ENCODE measurements around the gene HOXA10. TPM values are rescaled to one million over a fixed set of nuclear protein-coding genes. Genes with fewer than 3 reads are reported as not detected.

Gene HOXA10
- total RNA-seq, 2 experiments from 2014 or later: not detected

- H3K36me3 Mint-ChIP-seq (ENCODE audit: low read depth): no peaks in the 10 kb centered on the region
- no peak overlapping the region for H3K4me3 Mint-ChIP-seq
- POLR2A ChIA-PET: interaction anchor here (0.6 kb wide), 1 partner anchor 101 kb away, joined by 3 read pairs; no protein-coding TSS in a partner anchor
- H3K27me3 Mint-ChIP-seq: peaks cover 73% of the 10 kb centered on the region
- H3K4me1 Mint-ChIP-seq: peaks cover 24% of the 10 kb centered on the region
- no peaks in the 10 kb centered on the region for H3K9me3 Mint-ChIP-seq
- CTCF ChIA-PET: interaction anchor here (1.0 to 2.4 kb wide), 6 partner anchors 9 to 51 kb away, joined by 3 to 10 read pairs (median 4); no protein-coding TSS in a partner anchor
- H3K27ac Mint-ChIP-seq: no peak overlapping the region
- DNase-seq: no peak
Observed at GRCh38 chr7:27148756-27149641, 25.1 kb downstream of the HOXA10 start.

- Mint-ChIP-seq H3K36me3 (ENCODE audit: low read depth) (no peaks in the 10 kb centered on the region), H3K4me1 (peaks cover 24% of the 10 kb centered on the region), H3K27ac (no peak overlapping the region), H3K27me3 (peaks cover 65% of the 10 kb centered on the region), H3K9me3 (no peaks in the 10 kb centered on the region), H3K4me3 (no peak overlapping the region)
- CTCF ChIA-PET: interaction anchor here (1.0 to 2.1 kb wide), 4 partner anchors 13 to 50 kb away, joined by 3 to 10 read pairs (median 3); no protein-coding TSS in a partner anchor
- no peak for DNase-seq
- POLR2A ChIA-PET: no interaction called here
Observed at GRCh38 chr7:27148031-27148755, 25.9 kb downstream of the HOXA10 start.

- no peak for DNase-seq
- CTCF ChIA-PET: interaction anchor here (1.0 to 1.1 kb wide), 3 partner anchors 47 to 49 kb away, joined by 3 read pairs; no protein-coding TSS in a partner anchor
- no peaks in the 10 kb centered on the region for H3K9me3 Mint-ChIP-seq
- H3K27ac Mint-ChIP-seq: peak within 1 kb of the TSS; percentile 22
- no peak within 1 kb of the TSS for H3K4me3 Mint-ChIP-seq
- POLR2A ChIA-PET: no interaction called here
- peaks cover 62% of the 10 kb centered on the region for H3K27me3 Mint-ChIP-seq
- H3K4me1 Mint-ChIP-seq: peaks cover 24% of the 10 kb centered on the region
- H3K36me3 Mint-ChIP-seq (ENCODE audit: low read depth): no peaks in the 10 kb centered on the region
Observed at GRCh38 chr7:27147199-27148030, 26.7 kb downstream of the HOXA10 start, which contains the start of gene HOXA6. Gene HOXA6 (minus strand): TSS chr7:27147774. CDS start chr7:27147749, 25 bp downstream.

- no peak overlapping the region for H3K27ac Mint-ChIP-seq
- POLR2A ChIA-PET: no interaction called here
- H3K4me1 Mint-ChIP-seq: peaks cover 19% of the 10 kb centered on the region
- H3K9me3 Mint-ChIP-seq: no peaks in the 10 kb centered on the region
- H3K4me3 Mint-ChIP-seq: no peak overlapping the region
- H3K36me3 Mint-ChIP-seq (ENCODE audit: low read depth): no peaks in the 10 kb centered on the region
- DNase-seq: no peak
- H3K27me3 Mint-ChIP-seq: peaks cover 55% of the 10 kb centered on the region
- CTCF ChIA-PET: interaction anchor here (0.6 to 2.1 kb wide), 3 partner anchors 15 to 235 kb away, joined by 3 to 5 read pairs (median 3); no protein-coding TSS in a partner anchor
Observed at GRCh38 chr7:27146491-27147198, 27.5 kb downstream of the HOXA10 start.

- H3K27ac Mint-ChIP-seq: no peak overlapping the region
- peaks cover 12% of the 10 kb centered on the region for H3K4me1 Mint-ChIP-seq
- no peak overlapping the region for H3K4me3 Mint-ChIP-seq
- no peaks in the 10 kb centered on the region for H3K9me3 Mint-ChIP-seq
- DNase-seq: no peak
- H3K27me3 Mint-ChIP-seq: peaks cover 51% of the 10 kb centered on the region
- no peaks in the 10 kb centered on the region for H3K36me3 Mint-ChIP-seq (ENCODE audit: low read depth)
- POLR2A ChIA-PET: no interaction called here
- CTCF ChIA-PET: interaction anchor here (0.6 to 2.1 kb wide), 5 partner anchors 14 to 235 kb away, joined by 3 to 5 read pairs (median 3); no protein-coding TSS in a partner anchor
Observed at GRCh38 chr7:27145914-27146412, 28.2 kb downstream of the HOXA10 start.

GRCh38 chr7:27145165-27145913 lies 28.8 kb downstream of the HOXA10 start:
- H3K27me3 Mint-ChIP-seq: peaks cover 45% of the 10 kb centered on the region
- H3K4me1 Mint-ChIP-seq: peaks cover 7% of the 10 kb centered on the region
- no peak overlapping the region for H3K4me3 Mint-ChIP-seq
- no peak for DNase-seq
- ChIA-PET POLR2A (no interaction called here), CTCF (interaction anchor here (1.0 to 2.1 kb wide), 3 partner anchors 14 to 42 kb away, joined by 3 to 5 read pairs (median 3); no protein-coding TSS in a partner anchor)
- no peaks in the 10 kb centered on the region for H3K9me3 Mint-ChIP-seq
- no peaks in the 10 kb centered on the region for H3K36me3 Mint-ChIP-seq (ENCODE audit: low read depth)
- H3K27ac Mint-ChIP-seq: no peak overlapping the region

- no peak for DNase-seq
- Mint-ChIP-seq H3K27ac (no peak overlapping the region), H3K36me3 (ENCODE audit: low read depth) (no peaks in the 10 kb centered on the region), H3K4me1 (peaks cover 6% of the 10 kb centered on the region), H3K27me3 (peaks cover 40% of the 10 kb centered on the region), H3K4me3 (no peak overlapping the region), H3K9me3 (no peaks in the 10 kb centered on the region)
- POLR2A ChIA-PET: no interaction called here
- CTCF ChIA-PET: interaction anchor here (1.3 to 2.1 kb wide), 2 partner anchors 13 to 16 kb away, joined by 3 to 5 read pairs; no protein-coding TSS in a partner anchor
Observed at GRCh38 chr7:27144781-27145164, 29.3 kb downstream of the HOXA10 start.

- DNase-seq: no peak
- ChIA-PET CTCF (interaction anchor here (2.1 kb wide), 1 partner anchor 13 kb away, joined by 5 read pairs; no protein-coding TSS in a partner anchor), POLR2A (no interaction called here)
- H3K36me3 Mint-ChIP-seq (ENCODE audit: low read depth): no peaks in the 10 kb centered on the region
- H3K4me1 Mint-ChIP-seq: peaks cover 6% of the 10 kb centered on the region
- H3K4me3 Mint-ChIP-seq: no peak overlapping the region
- H3K9me3 Mint-ChIP-seq: no peaks in the 10 kb centered on the region
- H3K27me3 Mint-ChIP-seq: peaks cover 35% of the 10 kb centered on the region
- H3K27ac Mint-ChIP-seq: no peak overlapping the region
Observed at GRCh38 chr7:27143950-27144780, 30.0 kb downstream of the HOXA10 start.

GRCh38 chr7:27143023-27143949 lies 30.8 kb downstream of the HOXA10 start, which contains the start of gene HOXA5:
Gene HOXA5 (minus strand): TSS chr7:27143681. CDS start chr7:27143607, 74 bp downstream.
- peak within 1 kb of the TSS; percentile 54 for H3K27ac Mint-ChIP-seq
- ChIA-PET CTCF (no interaction called here), POLR2A (no interaction called here)
- H3K4me3 Mint-ChIP-seq: no peak within 1 kb of the TSS
- H3K4me1 Mint-ChIP-seq: peaks cover 3% of the 10 kb centered on the region
- no peaks in the 10 kb centered on the region for H3K9me3 Mint-ChIP-seq
- H3K27me3 Mint-ChIP-seq: peaks cover 33% of the 10 kb centered on the region
- no peak for DNase-seq
- H3K36me3 Mint-ChIP-seq (ENCODE audit: low read depth): no peaks in the 10 kb centered on the region

- no peak overlapping the region for H3K4me3 Mint-ChIP-seq
Observed at GRCh38 chr7:27142580-27143022, 31.5 kb downstream of the HOXA10 start.

More at GRCh38 chr7:27142580-27143022, 31.5 kb downstream of the HOXA10 start:
- Mint-ChIP-seq H3K4me1 (no peaks in the 10 kb centered on the region), H3K27me3 (peaks cover 32% of the 10 kb centered on the region), H3K36me3 (ENCODE audit: low read depth) (no peaks in the 10 kb centered on the region), H3K27ac (peak overlapping the region; percentile 54), H3K9me3 (no peaks in the 10 kb centered on the region)
- CTCF ChIA-PET: no interaction called here
- POLR2A ChIA-PET: no interaction called here
- no peak for DNase-seq
